Fibroblast of skin of abdomen (primary cell): Measurements from ENCODE around the gene KLHL1. TPM values are rescaled to one million over a fixed set of nuclear protein-coding genes. Genes with fewer than 3 reads are reported as not detected.
"Not testable (repeated sequence)": the region's sequence is repeated elsewhere in the genome, so short reads cannot be mapped to it uniquely, and the experiment has no call there.

Experiments
- DNase-seq: peaks from one replicate; pipeline ENCODE4 v3.0.0-alpha.2; 2013
- polyA plus RNA-seq, 2 experiments: library from polyadenylated mRNA; unstranded; fragments of 120-200 nt; gene quantifications; one replicate each; pipeline ENCODE4 v1.2.1, GENCODE V29; 2013; ENCODE audit not compliant: insufficient read length in 2 of 2

KLHL1 gene, protein sequence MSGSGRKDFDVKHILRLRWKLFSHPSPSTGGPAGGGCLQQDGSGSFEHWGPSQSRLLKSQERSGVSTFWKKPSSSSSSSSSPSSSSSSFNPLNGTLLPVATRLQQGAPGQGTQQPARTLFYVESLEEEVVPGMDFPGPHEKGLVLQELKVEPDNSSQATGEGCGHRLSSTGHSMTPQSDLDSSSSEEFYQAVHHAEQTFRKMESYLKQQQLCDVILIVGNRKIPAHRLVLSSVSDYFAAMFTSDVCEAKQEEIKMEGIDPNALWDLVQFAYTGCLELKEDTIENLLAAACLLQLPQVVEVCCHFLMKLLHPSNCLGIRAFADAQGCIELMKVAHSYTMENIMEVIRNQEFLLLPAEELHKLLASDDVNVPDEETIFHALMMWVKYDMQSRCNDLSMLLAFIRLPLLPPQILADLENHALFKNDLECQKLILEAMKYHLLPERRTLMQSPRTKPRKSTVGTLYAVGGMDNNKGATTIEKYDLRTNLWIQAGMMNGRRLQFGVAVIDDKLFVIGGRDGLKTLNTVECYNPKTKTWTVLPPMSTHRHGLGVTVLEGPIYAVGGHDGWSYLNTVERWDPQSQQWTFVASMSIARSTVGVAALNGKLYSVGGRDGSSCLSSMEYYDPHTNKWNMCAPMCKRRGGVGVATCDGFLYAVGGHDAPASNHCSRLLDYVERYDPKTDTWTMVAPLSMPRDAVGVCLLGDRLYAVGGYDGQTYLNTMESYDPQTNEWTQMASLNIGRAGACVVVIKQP
- not detected for polyA plus RNA-seq (2013, experiment 1 of 2; ENCODE audit: insufficient read length)
- not detected for polyA plus RNA-seq (2013, experiment 2 of 2; ENCODE audit: insufficient read length)

DNA sequence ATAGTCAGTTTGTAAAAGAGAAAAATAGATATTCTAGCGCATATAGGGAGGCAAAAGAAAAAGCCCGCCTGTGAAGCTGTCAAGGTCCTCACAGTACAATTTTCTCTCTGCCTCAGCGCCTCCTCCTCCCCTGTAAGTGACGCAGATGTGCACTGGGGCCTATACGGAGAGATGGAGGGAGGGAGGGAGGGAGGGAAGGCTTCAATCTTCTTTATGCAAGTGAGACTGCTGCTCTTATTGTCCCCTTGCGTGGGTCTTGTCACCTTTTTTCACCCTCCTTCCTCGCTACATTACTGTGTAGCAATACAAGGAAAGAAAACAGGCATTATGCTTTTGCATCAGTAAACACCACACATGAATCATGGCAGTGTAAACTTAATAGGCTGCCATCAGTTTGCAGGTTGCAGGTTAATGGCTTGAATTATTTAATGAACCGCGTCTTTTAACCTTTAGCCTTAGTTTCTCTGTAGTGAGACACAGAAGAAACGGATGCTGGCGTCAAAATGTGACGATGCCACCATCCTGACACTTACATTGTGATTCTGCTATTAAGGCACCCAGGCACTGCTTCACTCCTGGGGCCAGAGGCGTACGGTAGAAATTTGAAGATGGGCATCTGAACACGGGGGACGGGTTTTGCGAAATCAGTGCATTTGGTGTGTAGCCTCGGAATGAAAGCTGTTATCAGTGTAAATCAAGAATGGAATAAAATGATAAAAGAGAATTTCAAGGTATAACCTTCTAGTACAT lies at the start of gene KLHL1:
KLHL1 (minus strand) TSS at position 97 of the 750 bp plus-strand sequence. CDS start 753 bp downstream, outside the sequence.
- no peak for DNase-seq

- DNase-seq = not testable (repeated sequence)
Observed at GRCh38 chr13:70142658-70143057, 34.4 kb upstream of the KLHL1 start.

DNA sequence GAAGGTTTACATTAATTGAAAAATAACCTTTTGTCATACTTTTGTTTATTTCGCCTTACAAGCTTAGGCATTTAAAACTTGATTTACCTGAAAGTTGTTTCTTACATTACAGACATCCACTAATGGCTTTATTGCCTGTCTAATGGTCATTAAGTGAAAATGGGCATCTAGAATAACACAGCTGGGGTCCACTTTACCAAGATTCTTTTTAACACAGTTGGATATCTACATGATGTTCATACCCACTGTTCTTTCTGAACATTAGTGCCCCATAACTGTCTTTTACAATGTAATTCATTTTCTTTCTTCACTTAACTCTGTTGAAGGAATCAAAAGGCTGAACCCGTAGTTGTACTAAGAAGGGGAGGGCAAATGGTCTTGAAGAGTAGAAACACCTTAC lies 19.8 kb upstream of the KLHL1 start:
- no peak for DNase-seq

DNA sequence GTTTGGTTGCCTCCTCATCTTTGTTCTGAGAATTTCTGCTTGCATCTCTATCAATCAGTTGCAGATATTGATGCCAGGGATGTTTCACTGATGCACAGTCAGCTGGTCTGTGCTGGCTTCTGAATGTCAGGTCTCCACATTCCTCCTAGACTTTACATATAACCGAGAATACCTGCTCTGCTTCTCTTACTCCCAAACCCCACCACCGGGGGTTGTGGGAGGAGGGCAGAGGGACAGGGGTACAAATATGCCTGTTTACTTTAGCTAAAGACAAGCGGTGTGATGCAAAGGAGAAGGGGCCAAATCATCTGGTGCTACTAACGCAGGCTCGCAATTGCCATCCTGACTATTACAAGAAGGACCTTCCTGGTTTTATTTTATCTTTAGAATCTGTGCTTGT lies 17.4 kb upstream of the KLHL1 start:
- DNase-seq = no peak

DNA sequence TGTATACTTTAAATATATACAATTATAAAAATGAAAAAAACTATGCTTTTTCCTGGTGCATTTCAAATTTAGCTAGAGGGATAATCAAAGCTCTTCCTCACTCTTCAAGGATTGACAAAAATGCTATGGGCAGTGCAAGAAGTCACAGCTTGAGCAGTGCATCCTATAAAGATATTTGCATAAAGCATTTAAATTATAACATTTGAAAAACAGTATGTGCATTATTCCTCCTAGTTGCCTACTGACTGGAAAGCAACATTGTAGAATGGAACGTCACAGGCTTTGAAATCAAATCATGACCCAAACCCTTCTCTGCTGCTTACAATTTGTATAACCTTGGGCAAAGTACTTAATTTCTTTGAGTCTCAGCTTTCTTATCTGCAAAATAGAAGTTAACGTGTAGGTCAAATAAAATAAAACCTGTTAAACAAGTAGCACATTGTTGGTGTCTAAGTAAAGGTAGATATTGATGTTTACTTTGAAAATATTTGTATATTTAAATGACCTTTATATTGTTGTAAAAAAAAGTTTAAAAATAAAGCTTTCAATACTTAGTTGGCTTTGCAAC lies 9.2 kb upstream of the KLHL1 start:
- DNase-seq = no peak

DNA sequence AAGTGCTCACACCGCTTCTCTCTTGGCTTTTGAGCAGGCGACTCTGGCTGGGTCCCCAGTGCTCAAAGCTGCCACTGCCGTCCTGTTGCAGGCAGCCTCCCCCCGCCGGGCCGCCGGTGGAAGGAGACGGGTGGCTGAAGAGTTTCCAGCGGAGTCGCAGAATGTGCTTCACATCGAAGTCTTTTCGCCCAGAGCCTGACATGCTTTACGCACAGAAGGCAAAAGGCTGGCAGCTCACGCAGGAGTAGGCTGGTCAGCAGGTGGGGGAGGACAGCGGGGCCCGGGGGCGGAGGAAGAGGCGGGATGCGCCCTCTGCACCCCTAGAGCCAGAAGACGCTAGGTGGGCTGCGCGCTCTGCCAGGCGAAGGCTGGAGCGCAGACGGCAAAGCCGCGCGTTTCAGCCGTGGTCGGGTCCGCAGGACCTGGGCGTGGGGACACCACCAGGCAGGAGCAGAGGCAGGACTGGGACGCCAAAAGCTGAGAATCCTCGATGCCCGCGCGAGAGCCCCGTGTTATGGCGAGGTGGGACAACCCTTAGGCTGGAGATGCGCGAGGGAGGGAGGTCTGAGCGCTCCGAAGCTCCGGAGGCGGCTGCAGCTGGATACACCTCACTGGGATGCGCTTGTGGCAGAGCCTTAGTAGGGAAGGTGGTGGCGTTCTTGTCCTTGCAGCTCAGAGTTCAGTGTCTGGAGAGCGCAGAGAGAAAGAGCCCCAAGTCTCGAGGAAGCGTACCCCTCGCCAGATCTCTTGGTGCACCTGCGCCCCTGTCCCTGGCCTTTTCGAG lies 562 bp downstream of the KLHL1 start, which contains the start of gene ATXN8OS:
ATXN8OS (plus strand) TSS at position 329 of the 784 bp plus-strand sequence.
- no peak for DNase-seq

- no peak for DNase-seq
Observed at GRCh38 chr13:70107125-70107497, 1.1 kb downstream of the KLHL1 start.

DNA sequence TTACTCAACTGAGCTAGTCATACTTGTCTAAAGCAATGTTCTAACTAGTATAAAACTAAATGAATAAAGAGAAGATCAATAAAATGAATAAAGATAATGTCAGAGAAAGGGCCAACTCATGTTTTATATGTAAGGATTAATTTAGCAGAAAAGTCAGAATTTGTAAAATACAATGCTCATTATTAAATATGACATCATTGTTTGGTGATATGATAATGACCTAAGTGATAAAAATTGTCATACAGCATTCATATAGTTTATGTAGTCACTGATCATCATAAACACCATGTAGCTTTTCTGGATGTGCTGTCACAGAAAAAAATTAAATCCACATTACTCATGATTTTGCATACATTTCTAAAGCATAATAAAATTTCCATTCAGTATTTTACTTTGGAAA lies 3.8 kb downstream of the KLHL1 start:
- DNase-seq = no peak

GRCh38 chr13:70098669-70099068 lies 9.6 kb downstream of the KLHL1 start:
- DNase-seq = no peak

- no peak for DNase-seq
Observed at GRCh38 chr13:70090036-70090723, 18.1 kb downstream of the KLHL1 start.

- no peak for DNase-seq
Observed at GRCh38 chr13:70088926-70089325, 19.3 kb downstream of the KLHL1 start.

DNA sequence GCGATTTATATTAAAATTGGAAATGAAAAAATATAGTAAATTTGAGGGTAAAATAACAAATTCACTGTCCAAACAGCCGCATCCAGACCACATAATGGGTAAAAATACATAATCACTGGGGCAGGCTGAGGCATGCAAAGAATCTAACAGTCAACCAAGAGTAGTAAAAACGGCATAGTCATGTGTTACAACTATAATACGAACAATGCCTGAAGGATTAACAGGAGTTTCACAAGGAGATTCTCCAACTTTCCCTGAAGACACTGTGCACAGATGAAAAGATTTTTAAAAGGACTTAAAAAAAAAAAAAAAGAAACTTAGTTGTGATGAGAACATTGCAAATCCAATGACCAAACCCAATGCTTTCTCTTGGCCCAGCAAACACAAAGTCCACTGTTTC lies 21.0 kb downstream of the KLHL1 start:
- DNase-seq = no peak

DNA sequence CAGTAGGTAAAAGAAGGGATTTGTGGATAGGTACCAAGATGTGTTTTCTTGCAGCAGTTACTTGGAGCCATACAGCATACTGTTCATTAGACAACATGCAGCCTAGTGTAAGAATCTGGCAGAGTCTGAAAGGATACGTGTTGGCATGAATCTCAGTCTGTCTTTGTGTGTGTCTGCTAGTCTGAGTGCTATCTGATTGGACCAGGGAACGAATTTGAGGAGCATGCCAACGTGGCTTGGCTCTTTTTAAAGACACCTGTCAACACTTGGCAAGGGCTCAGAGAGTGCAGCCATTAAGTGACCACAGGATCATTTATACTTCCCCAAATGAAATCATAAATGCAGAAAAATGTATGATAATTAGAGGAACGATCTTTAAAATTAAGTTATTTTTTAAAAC lies 28.2 kb downstream of the KLHL1 start:
- DNase-seq = no peak

GRCh38 chr13:70054572-70054971 lies 53.7 kb downstream of the KLHL1 start:
- no peak for DNase-seq

DNA sequence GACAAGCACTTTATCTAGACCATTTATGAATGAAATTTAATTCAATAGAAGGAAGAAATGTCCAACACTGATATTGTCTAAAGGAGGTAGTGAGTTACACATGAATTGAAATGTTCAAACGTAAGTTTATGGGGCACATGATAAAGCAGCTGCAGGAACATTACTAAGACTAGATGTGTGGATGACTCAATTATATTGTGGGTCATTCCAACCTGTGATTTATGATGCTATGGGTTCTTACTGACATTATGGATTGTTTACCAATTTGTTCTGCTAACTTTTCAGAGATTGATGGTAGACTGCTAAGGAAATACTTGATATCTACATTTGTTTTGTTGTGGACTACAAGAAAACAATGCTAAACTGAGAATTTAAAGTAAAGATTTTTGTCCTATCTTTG lies 56.7 kb downstream of the KLHL1 start:
- no peak for DNase-seq

- no peak for DNase-seq
Observed at GRCh38 chr13:70043685-70044084, 64.6 kb downstream of the KLHL1 start.

- no peak for DNase-seq
Observed at GRCh38 chr13:70042193-70042592, 66.1 kb downstream of the KLHL1 start.

DNA sequence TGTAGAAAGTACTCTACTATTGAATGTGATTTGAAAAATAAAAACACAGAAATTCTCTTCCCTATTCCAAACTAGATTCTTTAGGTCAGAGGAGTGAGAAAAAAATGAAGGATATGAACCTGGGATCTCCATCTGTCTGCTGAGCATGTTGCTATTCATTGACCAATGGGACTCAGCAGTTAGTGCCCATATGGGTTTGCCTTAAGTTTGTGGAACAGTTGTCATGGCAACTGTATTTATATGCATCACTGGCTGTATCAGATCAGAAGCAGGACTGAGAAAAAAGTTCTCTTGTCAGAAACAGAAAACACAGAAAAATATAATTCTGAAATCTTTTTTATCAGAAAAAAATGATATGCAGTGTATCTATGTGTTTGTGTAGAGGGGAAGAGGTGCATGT lies 74.0 kb downstream of the KLHL1 start:
- DNase-seq = no peak

- DNase-seq = no peak
Observed at GRCh38 chr13:70027551-70027950, 80.7 kb downstream of the KLHL1 start.

GRCh38 chr13:70023516-70023915 lies 84.7 kb downstream of the KLHL1 start:
- DNase-seq = no peak

- no peak for DNase-seq
Observed at GRCh38 chr13:70022646-70023045, 85.6 kb downstream of the KLHL1 start.
